Measurements from ENCODE around the gene GATAD2A. TPM values are rescaled to one million over a fixed set of nuclear protein-coding genes. Genes with fewer than 3 reads are reported as not detected.
"Not testable (repeated sequence)": the region's sequence is repeated elsewhere in the genome, so short reads cannot be mapped to it uniquely, and the experiment has no call there.

Gene GATAD2A
- total RNA-seq, 1 donor from 2014 or later: 163 TPM

DNA sequence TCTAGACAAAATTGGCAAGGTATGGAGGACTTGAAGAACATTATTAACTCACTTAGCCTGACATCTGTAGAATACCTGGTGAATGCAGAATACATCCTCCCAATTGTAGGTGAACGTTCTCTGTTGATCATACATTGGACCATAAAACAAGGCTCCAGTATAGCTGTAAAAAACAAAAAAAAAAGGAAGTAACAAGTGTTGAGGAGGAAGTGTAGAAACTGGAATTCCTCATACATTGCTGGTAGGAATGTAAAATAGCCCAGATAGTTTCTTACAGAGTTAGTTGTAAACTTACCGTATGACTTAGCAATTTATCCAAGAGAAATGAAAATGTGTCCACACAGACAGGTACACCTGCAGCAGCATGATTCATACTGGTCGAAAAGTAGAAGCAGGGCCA lies 65.1 kb downstream of the GATAD2A start:
- Histone ChIP-seq H4K20me1 (ENCODE audit: insufficient read depth, low read length) (peaks cover 46% of the 10 kb centered on the region), H3K27me3 (ENCODE audit: insufficient read depth, low read length) (no peaks in the 10 kb centered on the region), H3K27ac (ENCODE audit: low read depth, low read length) (no peak overlapping the region), H3K79me2 (ENCODE audit: insufficient read depth, low read length) (peaks cover 86% of the 10 kb centered on the region), H2AFZ (ENCODE audit: low read depth, low read length) (no peak overlapping the region), H3K4me2 (ENCODE audit: low read length) (no peak overlapping the region), H3K36me3 (ENCODE audit: insufficient read depth, low read length) (peaks cover 22% of the 10 kb centered on the region), H3K9ac (ENCODE audit: low read length) (no peak overlapping the region), H3K4me1 (ENCODE audit: insufficient read depth, low read length) (peaks cover 10% of the 10 kb centered on the region), H3K4me3 (ENCODE audit: insufficient read depth, low read depth, low read length) (no peak overlapping the region), H3K9me3 (ENCODE audit: insufficient read depth, low read depth, low read length) (peaks cover 7% of the 10 kb centered on the region)
- Mint-ChIP-seq H3K9me3 (ENCODE audit: unreplicated experiment) (peaks cover 16% of the 10 kb centered on the region), H3K36me3 (ENCODE audit: low read depth, unreplicated experiment) (peaks cover 53% of the 10 kb centered on the region), H3K27ac (ENCODE audit: unreplicated experiment) (no peak overlapping the region), H3K4me1 (ENCODE audit: low read depth, unreplicated experiment) (peaks cover 21% of the 10 kb centered on the region), H3K27me3 (ENCODE audit: low read depth, unreplicated experiment) (no peaks in the 10 kb centered on the region), H3K4me3 (ENCODE audit: unreplicated experiment) (no peak overlapping the region)
- DNase-seq (ENCODE audit: low read depth) (no peak), FAIRE-seq (no peak)
- TF ChIP-seq, protein P1, sequence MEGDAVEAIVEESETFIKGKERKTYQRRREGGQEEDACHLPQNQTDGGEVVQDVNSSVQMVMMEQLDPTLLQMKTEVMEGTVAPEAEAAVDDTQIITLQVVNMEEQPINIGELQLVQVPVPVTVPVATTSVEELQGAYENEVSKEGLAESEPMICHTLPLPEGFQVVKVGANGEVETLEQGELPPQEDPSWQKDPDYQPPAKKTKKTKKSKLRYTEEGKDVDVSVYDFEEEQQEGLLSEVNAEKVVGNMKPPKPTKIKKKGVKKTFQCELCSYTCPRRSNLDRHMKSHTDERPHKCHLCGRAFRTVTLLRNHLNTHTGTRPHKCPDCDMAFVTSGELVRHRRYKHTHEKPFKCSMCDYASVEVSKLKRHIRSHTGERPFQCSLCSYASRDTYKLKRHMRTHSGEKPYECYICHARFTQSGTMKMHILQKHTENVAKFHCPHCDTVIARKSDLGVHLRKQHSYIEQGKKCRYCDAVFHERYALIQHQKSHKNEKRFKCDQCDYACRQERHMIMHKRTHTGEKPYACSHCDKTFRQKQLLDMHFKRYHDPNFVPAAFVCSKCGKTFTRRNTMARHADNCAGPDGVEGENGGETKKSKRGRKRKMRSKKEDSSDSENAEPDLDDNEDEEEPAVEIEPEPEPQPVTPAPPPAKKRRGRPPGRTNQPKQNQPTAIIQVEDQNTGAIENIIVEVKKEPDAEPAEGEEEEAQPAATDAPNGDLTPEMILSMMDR (IDR thresholded peaks at IDR 0.05; ENCODE audit: insufficient read depth, low read depth, low read length): no peak
- no peak for TF ChIP-seq EZH2 (IDR thresholded peaks at IDR 0.05; ENCODE audit: insufficient read depth, low read length)

DNA sequence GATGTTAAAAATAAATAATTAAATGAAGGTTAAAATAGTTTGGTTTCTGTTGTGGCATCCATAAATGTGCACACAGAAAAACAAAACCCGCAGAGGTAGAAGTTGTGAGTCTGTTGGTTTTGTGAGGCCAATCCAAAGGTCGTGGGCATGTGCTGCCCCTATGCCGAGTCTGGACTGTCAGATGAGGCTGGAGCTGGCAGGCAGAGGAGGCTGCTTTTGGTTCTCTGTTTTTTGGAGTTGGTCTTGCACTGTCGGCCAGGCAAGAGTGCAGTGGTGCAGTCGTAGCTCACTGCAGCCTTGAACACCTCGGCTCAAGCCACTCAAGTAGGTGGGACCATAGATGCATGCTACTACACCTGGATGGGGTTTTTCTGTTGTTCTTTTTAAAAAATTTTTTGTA lies 66.2 kb downstream of the GATAD2A start:
- H3K4me2 ChIP-seq (ENCODE audit: low read length): no peak overlapping the region
- Mint-ChIP-seq H3K27me3 (ENCODE audit: low read depth, unreplicated experiment) (no peaks in the 10 kb centered on the region), H3K36me3 (ENCODE audit: low read depth, unreplicated experiment) (peaks cover 47% of the 10 kb centered on the region), H3K9me3 (ENCODE audit: unreplicated experiment) (peaks cover 16% of the 10 kb centered on the region), H3K4me1 (ENCODE audit: low read depth, unreplicated experiment) (peaks cover 15% of the 10 kb centered on the region), H3K27ac (ENCODE audit: unreplicated experiment) (no peak overlapping the region), H3K4me3 (ENCODE audit: unreplicated experiment) (no peak overlapping the region)
- no peak for TF ChIP-seq EZH2 (IDR thresholded peaks at IDR 0.05; ENCODE audit: insufficient read depth, low read length)
- TF ChIP-seq, protein P1 (IDR thresholded peaks at IDR 0.05; ENCODE audit: insufficient read depth, low read depth, low read length): no peak
- H3K4me1 ChIP-seq (ENCODE audit: insufficient read depth, low read length): peaks cover 10% of the 10 kb centered on the region
- H3K36me3 ChIP-seq (ENCODE audit: insufficient read depth, low read length): peaks cover 14% of the 10 kb centered on the region
- H3K9ac ChIP-seq (ENCODE audit: low read length): no peak overlapping the region
- no peak overlapping the region for H3K27ac ChIP-seq (ENCODE audit: low read depth, low read length)
- peaks cover 86% of the 10 kb centered on the region for H3K79me2 ChIP-seq (ENCODE audit: insufficient read depth, low read length)
- no peak for DNase-seq (ENCODE audit: low read depth)
- no peak for FAIRE-seq
- peaks cover 7% of the 10 kb centered on the region for H3K9me3 ChIP-seq (ENCODE audit: insufficient read depth, low read depth, low read length)
- peaks cover 57% of the 10 kb centered on the region for H4K20me1 ChIP-seq (ENCODE audit: insufficient read depth, low read length)
- no peak overlapping the region for H2AFZ ChIP-seq (ENCODE audit: low read depth, low read length)
- H3K27me3 ChIP-seq (ENCODE audit: insufficient read depth, low read length): no peaks in the 10 kb centered on the region
- no peak overlapping the region for H3K4me3 ChIP-seq (ENCODE audit: insufficient read depth, low read depth, low read length)

- not testable (repeated sequence) for H3K9ac ChIP-seq (ENCODE audit: low read length); H3K27me3 Mint-ChIP-seq (ENCODE audit: low read depth, unreplicated experiment); H3K4me2 ChIP-seq (ENCODE audit: low read length); DNase-seq (ENCODE audit: low read depth); H2AFZ ChIP-seq (ENCODE audit: low read depth, low read length); H3K4me3 Mint-ChIP-seq (ENCODE audit: unreplicated experiment); FAIRE-seq; H3K27me3 ChIP-seq (ENCODE audit: insufficient read depth, low read length); H3K4me3 ChIP-seq (ENCODE audit: insufficient read depth, low read depth, low read length); H3K4me1 ChIP-seq (ENCODE audit: insufficient read depth, low read length); H3K27ac ChIP-seq (ENCODE audit: low read depth, low read length); H3K27ac Mint-ChIP-seq (ENCODE audit: unreplicated experiment); H3K9me3 ChIP-seq (ENCODE audit: insufficient read depth, low read depth, low read length)
- Histone ChIP-seq H3K79me2 (ENCODE audit: insufficient read depth, low read length) (peaks cover 88% of the 10 kb centered on the region), H3K36me3 (ENCODE audit: insufficient read depth, low read length) (peaks cover 12% of the 10 kb centered on the region), H4K20me1 (ENCODE audit: insufficient read depth, low read length) (peaks cover 61% of the 10 kb centered on the region)
- peaks cover 16% of the 10 kb centered on the region for H3K9me3 Mint-ChIP-seq (ENCODE audit: unreplicated experiment)
- peaks cover 44% of the 10 kb centered on the region for H3K36me3 Mint-ChIP-seq (ENCODE audit: low read depth, unreplicated experiment)
- H3K4me1 Mint-ChIP-seq (ENCODE audit: low read depth, unreplicated experiment): peaks cover 14% of the 10 kb centered on the region
Measured at GRCh38 chr19:19472106-19472505, 66.6 kb downstream of the GATAD2A start.

All from astrocyte (in vitro differentiated cells and primary cell).